HUDEP-2 (cell line): ENCODE results near the gene ITGAL.
"Not testable (repeated sequence)": the region's sequence is repeated elsewhere in the genome, so short reads cannot be mapped to it uniquely, and the experiment has no call there.

Experiments
- DNase-seq, 76 experiments: peaks; one replicate each; lab custom pipeline; 2025; ENCODE audit not compliant: unreplicated experiment in 76 of 76; lab: John Stamatoyannopoulos, UW

Gene ITGAL

GRCh38 chr16:30539986-30540526, 67.5 kb downstream of the ITGAL start:
- not testable (repeated sequence) for DNase-seq

GRCh38 chr16:30540916-30541464, 68.4 kb downstream of the ITGAL start:
- DNase-seq = peak in 3 of 76 experiments; percentile 20 to 26 (median 24)

- peak in 2 of 76 experiments; percentile 9 to 15 for DNase-seq
These were observed 69.2 kb downstream of the ITGAL start for GRCh38 chr16:30541502-30542329.

GRCh38 chr16:30543067-30543466, 70.5 kb downstream of the ITGAL start:
- DNase-seq = no peak

- no peak for DNase-seq
These were observed 73.6 kb downstream of the ITGAL start for GRCh38 chr16:30546115-30546514.

- DNase-seq = peak in 21 of 76 experiments; percentile 8 to 64 (median 32)
These were observed 76.1 kb downstream of the ITGAL start for GRCh38 chr16:30548416-30549253.

- DNase-seq = no peak
These were observed 79.2 kb downstream of the ITGAL start for GRCh38 chr16:30551781-30552180.

GRCh38 chr16:30552956-30553355, 80.4 kb downstream of the ITGAL start:
- no peak for DNase-seq

- no peak for DNase-seq
These were observed 80.9 kb downstream of the ITGAL start for GRCh38 chr16:30553393-30553899.

- no peak for DNase-seq
These were observed 82.2 kb downstream of the ITGAL start for GRCh38 chr16:30554557-30555314.

GRCh38 chr16:30555315-30556124, 83.0 kb downstream of the ITGAL start:
- no peak for DNase-seq

- DNase-seq = no peak
These were observed 83.6 kb downstream of the ITGAL start for GRCh38 chr16:30556125-30556473.

- DNase-seq = peak in 3 of 76 experiments; percentile 35 to 47 (median 46)
These were observed 85.1 kb downstream of the ITGAL start for GRCh38 chr16:30557707-30557956.

GRCh38 chr16:30557957-30558788, 85.6 kb downstream of the ITGAL start, which contains the start of gene ZNF764:
Gene ZNF764 (minus strand): TSS chr16:30558374. CDS start chr16:30558182, 192 bp downstream.
- DNase-seq = peak in 74 of 76 experiments; percentile 66 to 99 (median 96)

GRCh38 chr16:30558789-30559377, 86.3 kb downstream of the ITGAL start:
- DNase-seq = no peak

GRCh38 chr16:30559690-30560089, 87.1 kb downstream of the ITGAL start:
- peak in 1 of 76 experiments; percentile 20 for DNase-seq

- no peak for DNase-seq
These were observed 88.7 kb downstream of the ITGAL start for GRCh38 chr16:30561089-30561816.

GRCh38 chr16:30562021-30562420, 89.5 kb downstream of the ITGAL start:
- DNase-seq = no peak
